Measurements from ENCODE around the gene ENO1.

Gene ENO1

GRCh38 chr1:8914466-8914865, 36.0 kb upstream of the ENO1 start:
- TF ChIP-seq, protein P1, sequence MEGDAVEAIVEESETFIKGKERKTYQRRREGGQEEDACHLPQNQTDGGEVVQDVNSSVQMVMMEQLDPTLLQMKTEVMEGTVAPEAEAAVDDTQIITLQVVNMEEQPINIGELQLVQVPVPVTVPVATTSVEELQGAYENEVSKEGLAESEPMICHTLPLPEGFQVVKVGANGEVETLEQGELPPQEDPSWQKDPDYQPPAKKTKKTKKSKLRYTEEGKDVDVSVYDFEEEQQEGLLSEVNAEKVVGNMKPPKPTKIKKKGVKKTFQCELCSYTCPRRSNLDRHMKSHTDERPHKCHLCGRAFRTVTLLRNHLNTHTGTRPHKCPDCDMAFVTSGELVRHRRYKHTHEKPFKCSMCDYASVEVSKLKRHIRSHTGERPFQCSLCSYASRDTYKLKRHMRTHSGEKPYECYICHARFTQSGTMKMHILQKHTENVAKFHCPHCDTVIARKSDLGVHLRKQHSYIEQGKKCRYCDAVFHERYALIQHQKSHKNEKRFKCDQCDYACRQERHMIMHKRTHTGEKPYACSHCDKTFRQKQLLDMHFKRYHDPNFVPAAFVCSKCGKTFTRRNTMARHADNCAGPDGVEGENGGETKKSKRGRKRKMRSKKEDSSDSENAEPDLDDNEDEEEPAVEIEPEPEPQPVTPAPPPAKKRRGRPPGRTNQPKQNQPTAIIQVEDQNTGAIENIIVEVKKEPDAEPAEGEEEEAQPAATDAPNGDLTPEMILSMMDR (IDR thresholded peaks at IDR 0.05; ENCODE audit: low read length): no peak
- no peak for TF ChIP-seq EZH2 (IDR thresholded peaks at IDR 0.05; ENCODE audit: borderline replicate concordance, low read length)
- H2AFZ ChIP-seq (ENCODE audit: low read length): no peak overlapping the region
- H3K79me2 ChIP-seq (ENCODE audit: insufficient read depth, low read length): no peaks in the 10 kb centered on the region
- no peak overlapping the region for H3K9ac ChIP-seq (ENCODE audit: low read length)
- 0 out of 2 replicates have a peak, but pooled peaks cover 3% of the 10 kb centered on the region for H3K9me3 ChIP-seq (ENCODE audit: low read length)
- peaks cover 4% of the 10 kb centered on the region; the same call in 1 of the 2 replicates for H3K27me3 ChIP-seq (ENCODE audit: insufficient read depth, low read length)
- no peak overlapping the region for H3K27ac ChIP-seq (ENCODE audit: low read depth, low read length, poor library complexity, severe bottlenecking)
- H3K36me3 ChIP-seq (ENCODE audit: insufficient read depth, low read length): no peaks in the 10 kb centered on the region
- no peaks in the 10 kb centered on the region for H3F3A ChIP-seq (ENCODE audit: insufficient read depth, low read length)
- H3K4me1 ChIP-seq (ENCODE audit: insufficient read depth, low read length, severe bottlenecking): no peaks in the 10 kb centered on the region
- no peaks in the 10 kb centered on the region for H4K20me1 ChIP-seq (ENCODE audit: insufficient read depth, low read length)
- no peak overlapping the region for H3K4me3 ChIP-seq (ENCODE audit: low read depth, low read length, poor library complexity, severe bottlenecking)
- no peaks in the 10 kb centered on the region for H3K9me2 ChIP-seq (ENCODE audit: low read depth, low read length)
- H3K4me2 ChIP-seq (ENCODE audit: low read length): no peak overlapping the region

- no peak overlapping the region for H2AFZ ChIP-seq (ENCODE audit: low read length)
- H3K4me1 ChIP-seq (ENCODE audit: insufficient read depth, low read length, severe bottlenecking): no peaks in the 10 kb centered on the region
- no peaks in the 10 kb centered on the region for H3K79me2 ChIP-seq (ENCODE audit: insufficient read depth, low read length)
- H3K4me2 ChIP-seq (ENCODE audit: low read length): no peak overlapping the region
- no peak overlapping the region for H3K4me3 ChIP-seq (ENCODE audit: low read depth, low read length, poor library complexity, severe bottlenecking)
- no peak overlapping the region for H3K27ac ChIP-seq (ENCODE audit: low read depth, low read length, poor library complexity, severe bottlenecking)
- no peak overlapping the region for H3K9ac ChIP-seq (ENCODE audit: low read length)
- 0 out of 2 replicates have a peak, but pooled peaks cover 3% of the 10 kb centered on the region for H3K9me3 ChIP-seq (ENCODE audit: low read length)
- H4K20me1 ChIP-seq (ENCODE audit: insufficient read depth, low read length): no peaks in the 10 kb centered on the region
- H3K27me3 ChIP-seq (ENCODE audit: insufficient read depth, low read length): peaks cover 4% of the 10 kb centered on the region; the same call in 1 of the 2 replicates
- no peaks in the 10 kb centered on the region for H3F3A ChIP-seq (ENCODE audit: insufficient read depth, low read length)
- no peaks in the 10 kb centered on the region for H3K36me3 ChIP-seq (ENCODE audit: insufficient read depth, low read length)
- TF ChIP-seq, protein P1 (IDR thresholded peaks at IDR 0.05; ENCODE audit: low read length): no peak
- TF ChIP-seq EZH2 (IDR thresholded peaks at IDR 0.05; ENCODE audit: borderline replicate concordance, low read length): no peak
- no peaks in the 10 kb centered on the region for H3K9me2 ChIP-seq (ENCODE audit: low read depth, low read length)
Measured at GRCh38 chr1:8913457-8913856, 35.0 kb upstream of the ENO1 start.

- TF ChIP-seq, protein P1 (IDR thresholded peaks at IDR 0.05; ENCODE audit: low read length): no peak
- no peak for TF ChIP-seq EZH2 (IDR thresholded peaks at IDR 0.05; ENCODE audit: borderline replicate concordance, low read length)
- Histone ChIP-seq H3K36me3 (ENCODE audit: insufficient read depth, low read length) (no peaks in the 10 kb centered on the region), H3K9me3 (ENCODE audit: low read length) (0 out of 2 replicates have a peak, but pooled peaks cover 3% of the 10 kb centered on the region), H3K79me2 (ENCODE audit: insufficient read depth, low read length) (no peaks in the 10 kb centered on the region), H3K4me1 (ENCODE audit: insufficient read depth, low read length, severe bottlenecking) (no peaks in the 10 kb centered on the region), H3K4me2 (ENCODE audit: low read length) (no peak overlapping the region), H3F3A (ENCODE audit: insufficient read depth, low read length) (no peaks in the 10 kb centered on the region), H3K4me3 (ENCODE audit: low read depth, low read length, poor library complexity, severe bottlenecking) (no peak overlapping the region), H4K20me1 (ENCODE audit: insufficient read depth, low read length) (no peaks in the 10 kb centered on the region), H3K27ac (ENCODE audit: low read depth, low read length, poor library complexity, severe bottlenecking) (no peak overlapping the region), H3K27me3 (ENCODE audit: insufficient read depth, low read length) (peaks cover 4% of the 10 kb centered on the region; the same call in 1 of the 2 replicates), H2AFZ (ENCODE audit: low read length) (no peak overlapping the region), H3K9ac (ENCODE audit: low read length) (no peak overlapping the region), H3K9me2 (ENCODE audit: low read depth, low read length) (no peaks in the 10 kb centered on the region)
Measured at GRCh38 chr1:8911416-8912309, 33.2 kb upstream of the ENO1 start.

All from OCI-LY1 (cell line).